Tibial nerve (tissue), 4 donors: ENCODE data around the gene ZNRF3. TPM values are rescaled to one million over a fixed set of nuclear protein-coding genes. Genes with fewer than 3 reads are reported as not detected.
"Not testable (repeated sequence)": the region's sequence is repeated elsewhere in the genome, so short reads cannot be mapped to it uniquely, and the experiment has no call there.

Source experiments
- DNase-seq, 2 donors: peaks; one replicate each; pipeline ENCODE4 v3.0.0-alpha.2; 2019; ENCODE audit warnings: low spot score in 2 of 2
- H3K27ac ChIP-seq, 4 donors: fragments of 200-600 bp; sonication (generic) in 3 of 4; one replicate each; pipeline ENCODE4 v1.5.1; 2017 to 2019; ENCODE audit warnings: mild to moderate bottlenecking in 1 of 4
- H3K27me3 ChIP-seq, 2 donors: fragments of 200-600 bp; sonication (generic) in 1 of 2; one replicate each; pipeline versions ENCODE4 v1.5.1 to v1.6.0; 2017 to 2019
- H3K36me3 ChIP-seq, 3 donors: fragments of 200-600 bp; sonication (generic); one replicate each; pipeline ENCODE4 v1.5.1; 2018 to 2019
- H3K4me1 ChIP-seq, 4 donors: fragments of 200-600 bp; sonication (generic) in 3 of 4; one replicate each; pipeline ENCODE4 v1.5.1; 2017 to 2019
- H3K4me3 ChIP-seq, 4 donors: fragments of 200-600 bp; sonication (generic) in 3 of 4; one replicate each; pipeline ENCODE4 v1.5.1; 2017 to 2019; ENCODE audit warnings: mild to moderate bottlenecking in 1 of 4, moderate library complexity in 1 of 4
- H3K9me3 ChIP-seq, 4 donors: fragments of 200-600 bp; sonication (generic) in 3 of 4; one replicate each; pipeline ENCODE4 v1.5.1; 2017 to 2019
- EP300 ChIP-seq, 2 donors: sonication (generic); formaldehyde crosslinking; IDR thresholded peaks; one replicate each; pipeline ENCODE4 v1.6.1; 2017; ENCODE audit warnings: antibody characterized with exemption in 2 of 2, mild to moderate bottlenecking in 1 of 2
- POLR2A ChIP-seq, 2 donors: fragments of 450-650 bp; IDR thresholded peaks; one replicate each; pipeline ENCODE4 v1.6.1; 2017; ENCODE audit warnings: antibody characterized with exemption in 2 of 2, mild to moderate bottlenecking in 2 of 2, moderate library complexity in 2 of 2
- WGBS, 2 donors: methylation state at CpG; one replicate each; pipeline ENCODE4 v1.1.5; 2018; 5-methylcytosine and 5-hydroxymethylcytosine counted together
- total RNA-seq, 4 donors: library from RNA; depleted of rRNA; stranded (reverse); fragments of >200 nt; gene quantifications; one replicate each; pipeline ENCODE4 v1.1.0, GENCODE V29; 2016
- TF ChIP-seq, protein P1 (sequence below), 5 experiments: fragments of 200-600 bp in 3 of 5; fragments of 450-650 bp in 2 of 5; sonication (generic) in 3 of 5; IDR thresholded peaks; one replicate each; pipeline ENCODE4 v1.5.1; 2016 to 2019; ENCODE audit warnings: antibody characterized with exemption in 5 of 5, mild to moderate bottlenecking in 3 of 5, moderate library complexity in 2 of 5

The ZNRF3 gene
- total RNA-seq, 4 donors from 2014 or later, result 18.0 to 37.9 (median 23.5) TPM

DNA sequence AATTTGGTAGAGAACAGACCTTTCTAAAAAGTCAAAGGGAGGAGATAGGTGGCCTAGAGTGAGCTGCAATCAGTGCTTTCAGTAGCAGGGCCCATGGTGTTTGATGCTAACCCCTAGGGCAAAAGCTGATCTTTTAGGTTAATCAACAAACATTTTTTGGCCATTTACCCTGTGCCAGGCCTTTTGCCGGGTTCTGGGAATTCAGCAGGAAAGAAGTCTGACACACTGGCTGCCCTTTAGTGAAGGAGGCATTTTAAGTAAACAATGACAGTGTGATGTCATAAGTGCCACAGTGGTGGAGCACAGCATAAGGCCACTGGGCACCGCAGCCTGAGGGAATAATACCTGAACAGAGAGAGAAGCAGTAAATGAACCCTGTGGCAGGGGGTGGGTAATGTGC, 149.2 kb downstream of the ZNRF3 start:
- Histone ChIP-seq H3K4me3 (no peak overlapping the region), H3K27me3 (no peaks in the 10 kb centered on the region), H3K4me1 (peaks cover 0 to 42% (median 26%) of the 10 kb centered on the region in 4 donors), H3K9me3 (no peaks in the 10 kb centered on the region), H3K27ac (peak overlapping the region in 3 of 4 donors; percentile 76 to 92 (median 91)), H3K36me3 (no peaks in the 10 kb centered on the region)
- DNase-seq, result no peak
- TF ChIP-seq, protein P1, sequence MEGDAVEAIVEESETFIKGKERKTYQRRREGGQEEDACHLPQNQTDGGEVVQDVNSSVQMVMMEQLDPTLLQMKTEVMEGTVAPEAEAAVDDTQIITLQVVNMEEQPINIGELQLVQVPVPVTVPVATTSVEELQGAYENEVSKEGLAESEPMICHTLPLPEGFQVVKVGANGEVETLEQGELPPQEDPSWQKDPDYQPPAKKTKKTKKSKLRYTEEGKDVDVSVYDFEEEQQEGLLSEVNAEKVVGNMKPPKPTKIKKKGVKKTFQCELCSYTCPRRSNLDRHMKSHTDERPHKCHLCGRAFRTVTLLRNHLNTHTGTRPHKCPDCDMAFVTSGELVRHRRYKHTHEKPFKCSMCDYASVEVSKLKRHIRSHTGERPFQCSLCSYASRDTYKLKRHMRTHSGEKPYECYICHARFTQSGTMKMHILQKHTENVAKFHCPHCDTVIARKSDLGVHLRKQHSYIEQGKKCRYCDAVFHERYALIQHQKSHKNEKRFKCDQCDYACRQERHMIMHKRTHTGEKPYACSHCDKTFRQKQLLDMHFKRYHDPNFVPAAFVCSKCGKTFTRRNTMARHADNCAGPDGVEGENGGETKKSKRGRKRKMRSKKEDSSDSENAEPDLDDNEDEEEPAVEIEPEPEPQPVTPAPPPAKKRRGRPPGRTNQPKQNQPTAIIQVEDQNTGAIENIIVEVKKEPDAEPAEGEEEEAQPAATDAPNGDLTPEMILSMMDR (IDR thresholded peaks at IDR 0.05), result no peak
- TF ChIP-seq EP300 (IDR thresholded peaks at IDR 0.05), result peak in 1 of 2 donors; percentile 19
- 29 to 49% methylated on average over 2 of the region's 2 CpGs for WGBS, 2 donors

DNA sequence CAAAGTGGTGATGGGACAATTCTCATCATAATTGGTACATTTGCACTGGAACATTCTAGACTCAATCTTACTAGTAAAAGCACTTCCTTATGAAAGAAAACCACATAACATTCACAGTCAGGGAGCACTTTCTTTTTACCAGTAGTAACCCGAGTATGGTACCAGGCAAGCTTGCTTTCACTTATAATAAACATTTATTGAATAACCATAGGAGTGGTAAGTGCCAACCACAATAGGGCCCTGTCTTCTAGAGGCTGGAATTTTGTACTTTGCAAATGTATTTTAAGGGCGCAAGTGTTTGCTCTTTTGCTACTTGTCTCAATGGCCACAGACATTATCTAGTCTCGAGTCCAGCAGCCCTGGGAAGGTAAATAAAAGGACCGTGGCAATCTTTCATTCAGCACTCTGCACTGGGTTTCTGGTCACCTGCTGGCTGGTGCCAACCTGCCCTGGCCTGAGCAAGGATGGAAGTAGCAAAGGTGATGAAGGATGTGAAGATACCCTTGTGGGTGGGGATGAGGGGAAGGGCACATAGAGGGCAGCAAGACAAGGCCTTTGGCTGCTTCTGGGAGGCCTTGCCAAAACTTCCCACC, 154.1 kb downstream of the ZNRF3 start:
- Histone ChIP-seq H3K4me1 (peaks cover 0 to 32% (median 11%) of the 10 kb centered on the region in 4 donors), H3K36me3 (peaks cover 0 to 2% (median 0%) of the 10 kb centered on the region in 3 donors), H3K9me3 (no peaks in the 10 kb centered on the region), H3K4me3 (no peak overlapping the region), H3K27ac (peak overlapping the region in 2 of 4 donors; percentile 10 to 32), H3K27me3 (no peaks in the 10 kb centered on the region)
- DNase-seq, result no peak
- 50 to 55% methylated on average over 4 of the region's 4 CpGs for WGBS, 2 donors
- TF ChIP-seq, protein P1 (IDR thresholded peaks at IDR 0.05), result no peak

DNA sequence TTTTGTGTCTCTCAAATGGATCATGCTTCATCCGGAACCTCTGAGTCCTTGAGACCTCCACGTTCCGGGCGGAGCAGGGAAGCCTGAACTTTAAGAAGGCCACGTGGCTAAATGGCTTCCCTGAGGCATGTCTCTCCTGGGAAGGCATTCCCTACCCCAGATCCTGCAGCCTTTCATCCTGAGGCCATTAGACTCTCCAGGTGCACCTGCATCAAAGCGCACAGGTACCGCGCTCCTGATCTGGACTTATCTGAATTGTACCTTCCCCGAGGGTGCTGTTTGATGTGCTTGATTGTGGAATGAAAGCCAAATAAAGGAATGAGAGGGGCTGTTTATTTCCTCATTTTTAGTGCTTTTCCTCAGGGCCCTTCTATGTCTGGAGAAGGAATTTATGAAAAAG, 155.8 kb downstream of the ZNRF3 start:
- Histone ChIP-seq H3K27me3 (no peaks in the 10 kb centered on the region), H3K4me1 (peaks cover 0 to 34% (median 8%) of the 10 kb centered on the region in 4 donors), H3K27ac (peak overlapping the region in 1 of 4 donors; percentile 44), H3K9me3 (no peaks in the 10 kb centered on the region), H3K4me3 (no peak overlapping the region), H3K36me3 (peaks cover 0 to 10% (median 0%) of the 10 kb centered on the region in 3 donors)
- TF ChIP-seq, protein P1 (IDR thresholded peaks at IDR 0.05), result no peak
- no peak for TF ChIP-seq EP300 (IDR thresholded peaks at IDR 0.05)
- TF ChIP-seq POLR2A (IDR thresholded peaks at IDR 0.05), result no peak
- whole genome bisulfite sequencing, 2 donors, result 72 to 80% methylated on average over 9 of the region's 9 CpGs
- no peak for DNase-seq

DNA sequence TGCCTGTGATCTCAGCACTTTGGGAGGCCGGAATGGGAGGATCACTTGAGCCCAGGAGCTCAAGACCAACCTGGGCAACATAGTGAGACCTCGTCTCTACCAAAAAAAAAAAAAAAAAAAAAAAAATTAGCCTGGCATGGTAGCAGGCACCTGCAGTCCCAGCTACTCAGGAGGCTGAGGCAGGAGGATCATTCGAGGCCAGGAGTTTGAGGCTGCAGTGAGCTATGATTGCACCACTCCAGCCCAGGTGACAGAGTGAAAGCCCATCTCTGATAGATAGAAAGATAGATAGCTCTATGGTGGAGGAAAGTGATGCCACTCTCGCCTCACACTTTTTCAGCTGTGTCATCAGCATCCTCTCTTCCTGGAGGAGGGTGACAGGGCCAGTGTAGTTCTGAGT, 156.3 kb downstream of the ZNRF3 start:
- Histone ChIP-seq H3K27ac (peak overlapping the region in 3 of 4 donors; percentile 2 to 74 (median 71)), H3K36me3 (peaks cover 0 to 14% (median 0%) of the 10 kb centered on the region in 3 donors), H3K4me1 (peaks cover 0 to 39% (median 11%) of the 10 kb centered on the region in 4 donors)
- not testable (repeated sequence) for H3K27me3 ChIP-seq, DNase-seq, H3K4me3 ChIP-seq, H3K9me3 ChIP-seq
- WGBS, 2 donors, result 96 to 98% methylated on average over 4 of the region's 4 CpGs

DNA sequence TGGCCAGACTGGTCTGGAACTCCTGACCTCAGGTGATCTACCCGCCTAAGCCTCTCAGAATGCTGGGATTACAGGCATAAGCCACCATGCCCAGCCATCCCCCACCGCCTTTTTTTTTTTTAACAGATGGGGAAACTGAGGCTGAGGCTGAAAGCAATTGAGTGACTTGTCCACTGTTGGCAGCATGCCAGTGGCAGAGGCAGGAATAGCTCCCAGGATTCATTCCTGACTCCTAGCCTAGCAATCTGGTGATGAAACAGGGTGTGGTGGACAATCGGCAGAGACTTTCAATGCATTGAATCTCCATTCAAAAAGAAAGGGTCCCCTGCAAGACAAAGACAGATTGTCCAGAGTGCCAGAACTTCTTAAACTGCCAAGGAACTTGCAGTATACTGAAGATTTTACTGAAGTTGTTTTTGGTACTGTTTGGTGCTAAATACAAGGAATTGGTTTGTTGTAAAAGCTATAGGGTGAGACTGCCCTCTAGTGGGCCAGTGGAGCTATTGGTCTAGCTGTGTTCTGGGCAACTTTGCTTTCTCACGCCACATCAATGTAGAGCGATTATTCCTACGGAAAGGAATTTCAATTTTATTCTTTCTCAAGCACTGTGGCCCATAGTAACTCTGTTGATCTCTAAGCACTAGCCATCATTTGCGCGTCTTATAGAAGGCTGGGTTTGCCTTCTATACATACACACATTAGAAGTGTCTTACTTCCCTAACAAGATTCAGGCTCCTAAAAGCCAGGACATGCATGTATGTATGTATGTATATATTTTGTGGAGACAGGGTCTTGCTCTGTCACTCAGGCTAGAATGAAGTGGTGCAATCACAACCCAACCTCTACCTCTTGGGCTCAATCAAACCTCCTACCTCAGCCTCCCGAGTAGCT, 157.3 kb downstream of the ZNRF3 start:
- Histone ChIP-seq H3K4me1 (peaks cover 0 to 40% (median 15%) of the 10 kb centered on the region in 4 donors), H3K27ac (peak overlapping the region in 3 of 4 donors; percentile 2 to 75 (median 71)), H3K36me3 (peaks cover 0 to 23% (median 0%) of the 10 kb centered on the region in 3 donors), H3K27me3 (no peaks in the 10 kb centered on the region), H3K9me3 (no peaks in the 10 kb centered on the region), H3K4me3 (no peak overlapping the region)
- 24 to 30% methylated on average over 9 of the region's 9 CpGs for WGBS, 2 donors
- TF ChIP-seq, protein P1 (IDR thresholded peaks at IDR 0.05), result peak; percentile 92 to 95 (median 93)
- TF ChIP-seq EP300 (IDR thresholded peaks at IDR 0.05) (peak; percentile 28 to 38), POLR2A (IDR thresholded peaks at IDR 0.05) (no peak)
- peak; percentile 39 to 77 for DNase-seq
